ENCODE data around the gene CALD1.

Gene CALD1

DNA sequence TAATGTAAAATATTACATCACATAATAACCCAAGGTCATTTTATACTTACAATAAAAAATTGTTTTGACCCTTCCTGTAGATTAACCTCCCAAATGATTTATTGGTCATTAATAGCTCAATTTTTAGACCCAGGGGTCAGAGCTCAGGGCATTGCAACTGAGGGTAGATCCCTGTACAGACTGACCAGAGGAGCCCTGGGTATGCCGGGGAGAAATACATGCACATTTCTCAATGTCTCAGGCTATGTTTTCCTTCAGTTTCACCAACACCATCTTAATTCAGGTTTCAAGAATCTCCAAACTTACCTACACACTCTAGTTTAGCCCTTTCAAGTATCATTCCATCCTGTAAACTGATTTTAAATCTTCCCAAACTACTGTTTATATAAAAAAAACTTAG lies 46.2 kb downstream of the CALD1 start:
- TF ChIP-seq TOX (CRISPR knock-in tag; IDR thresholded peaks at IDR 0.05; ENCODE audit: borderline replicate concordance) (no peak), ESRRG (CRISPR knock-in tag; IDR thresholded peaks at IDR 0.05) (no peak), SNAI2 (CRISPR knock-in tag; IDR thresholded peaks at IDR 0.05) (no peak), BACH2 (CRISPR knock-in tag; IDR thresholded peaks at IDR 0.05; ENCODE audit: borderline replicate concordance) (no peak)

GRCh38 chr7:134826105-134826504 lies 46.7 kb downstream of the CALD1 start:
- TF ChIP-seq POU6F1 (CRISPR knock-in tag; IDR thresholded peaks at IDR 0.05; ENCODE audit: borderline replicate concordance, low read depth) (no peak), BACH2 (CRISPR knock-in tag; IDR thresholded peaks at IDR 0.05; ENCODE audit: borderline replicate concordance) (no peak), CSDC2 (CRISPR knock-in tag; IDR thresholded peaks at IDR 0.05) (no peak), TSHZ2 (CRISPR knock-in tag; IDR thresholded peaks at IDR 0.05) (no peak), ZNF70 (CRISPR knock-in tag; IDR thresholded peaks at IDR 0.05) (no peak), CSRNP3 (CRISPR knock-in tag; IDR thresholded peaks at IDR 0.05) (no peak), SNAI2 (CRISPR knock-in tag; IDR thresholded peaks at IDR 0.05) (no peak), TCF4 (CRISPR knock-in tag; IDR thresholded peaks at IDR 0.05; ENCODE audit: borderline replicate concordance) (no peak), GLIS3 (CRISPR knock-in tag; IDR thresholded peaks at IDR 0.05) (no peak), OSR1 (CRISPR knock-in tag; IDR thresholded peaks at IDR 0.05) (no peak), ESRRG (CRISPR knock-in tag; IDR thresholded peaks at IDR 0.05) (no peak), ZFP30 (CRISPR knock-in tag; IDR thresholded peaks at IDR 0.05) (no peak), ZC3H10 (CRISPR knock-in tag; IDR thresholded peaks at IDR 0.05) (no peak), PATZ1 (CRISPR knock-in tag; IDR thresholded peaks at IDR 0.05; ENCODE audit: borderline replicate concordance) (no peak)
- no peak for ATAC-seq

More for the DNA sequence above, 46.2 kb downstream of the CALD1 start:
- no peak for ATAC-seq

- TF ChIP-seq ZC3H10 (CRISPR knock-in tag; IDR thresholded peaks at IDR 0.05) (no peak), RARB (CRISPR knock-in tag; IDR thresholded peaks at IDR 0.05) (no peak), ZNF8 (CRISPR knock-in tag; IDR thresholded peaks at IDR 0.05) (no peak), TCF4 (CRISPR knock-in tag; IDR thresholded peaks at IDR 0.05; ENCODE audit: borderline replicate concordance) (no peak), SNAI2 (CRISPR knock-in tag; IDR thresholded peaks at IDR 0.05) (no peak), ESRRG (CRISPR knock-in tag; IDR thresholded peaks at IDR 0.05) (no peak), CSRNP3 (CRISPR knock-in tag; IDR thresholded peaks at IDR 0.05) (no peak), ZFP30 (CRISPR knock-in tag; IDR thresholded peaks at IDR 0.05) (no peak), PPARA (CRISPR knock-in tag; IDR thresholded peaks at IDR 0.05; ENCODE audit: borderline replicate concordance) (no peak), CREB5 (CRISPR knock-in tag; IDR thresholded peaks at IDR 0.05; ENCODE audit: low read depth) (no peak), ZNF565 (CRISPR knock-in tag; conservative IDR thresholded peaks at IDR 0.05; ENCODE audit: low read depth) (no peak), GLIS3 (CRISPR knock-in tag; IDR thresholded peaks at IDR 0.05) (no peak)
- no peak for ATAC-seq
Observed at GRCh38 chr7:134827436-134827835, 48.0 kb downstream of the CALD1 start.

All from SK-N-SH treated with all-trans-retinoic acid at 6 μM for 48 hours (cell line).